ENCODE results near the gene ZFHX3. TPM values are rescaled to one million over a fixed set of nuclear protein-coding genes. Genes with fewer than 3 reads are reported as not detected.

ZFHX3 gene
- polyA plus RNA-seq, 1 donor from 2014 or later: 26.4 TPM

DNA sequence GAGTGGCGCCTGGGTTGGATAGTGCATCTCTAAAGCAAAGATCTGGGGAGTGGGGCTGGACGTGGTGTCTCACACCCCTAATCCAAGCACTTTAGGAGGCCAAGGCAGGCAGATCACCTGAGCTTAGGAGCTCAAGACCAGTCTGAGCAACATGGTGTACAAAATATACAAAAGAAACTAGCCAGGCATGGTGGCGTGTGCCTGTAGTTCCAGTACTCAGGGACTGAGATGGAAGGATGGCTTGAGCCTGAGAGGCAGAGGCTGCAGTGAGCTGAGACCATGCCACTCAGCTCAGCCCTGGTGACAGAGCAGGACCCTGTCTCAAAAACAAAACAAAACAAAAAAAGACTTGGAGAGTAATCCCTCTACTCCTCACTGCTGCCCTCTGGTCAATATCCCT lies 96.0 kb downstream of the ZFHX3 start:
- Histone ChIP-seq H3K4me2 (ENCODE audit: low read length) (no peak overlapping the region), H3K9me3 (ENCODE audit: low read length) (no peaks in the 10 kb centered on the region), H3F3A (ENCODE audit: insufficient read depth, low read length, poor library complexity, severe bottlenecking) (peaks cover 3% of the 10 kb centered on the region), H3K27ac (ENCODE audit: low read length) (no peak overlapping the region), H3K27me3 (ENCODE audit: insufficient read depth, low read depth, low read length) (no peaks in the 10 kb centered on the region), H2AFZ (ENCODE audit: low read depth, low read length) (no peak overlapping the region), H3K36me3 (ENCODE audit: insufficient read depth, low read length) (peaks cover 38% of the 10 kb centered on the region), H3K9me2 (ENCODE audit: insufficient read depth, low read length) (no peaks in the 10 kb centered on the region), H3K9ac (ENCODE audit: low read length) (no peak overlapping the region), H3K4me3 (ENCODE audit: low read length) (no peak overlapping the region), H3K79me2 (replicated peaks; ENCODE audit: insufficient read depth, low read length) (peaks cover 98% of the 10 kb centered on the region), H4K20me1 (ENCODE audit: insufficient read depth) (peaks cover 96% of the 10 kb centered on the region)
- TF ChIP-seq, protein P1, sequence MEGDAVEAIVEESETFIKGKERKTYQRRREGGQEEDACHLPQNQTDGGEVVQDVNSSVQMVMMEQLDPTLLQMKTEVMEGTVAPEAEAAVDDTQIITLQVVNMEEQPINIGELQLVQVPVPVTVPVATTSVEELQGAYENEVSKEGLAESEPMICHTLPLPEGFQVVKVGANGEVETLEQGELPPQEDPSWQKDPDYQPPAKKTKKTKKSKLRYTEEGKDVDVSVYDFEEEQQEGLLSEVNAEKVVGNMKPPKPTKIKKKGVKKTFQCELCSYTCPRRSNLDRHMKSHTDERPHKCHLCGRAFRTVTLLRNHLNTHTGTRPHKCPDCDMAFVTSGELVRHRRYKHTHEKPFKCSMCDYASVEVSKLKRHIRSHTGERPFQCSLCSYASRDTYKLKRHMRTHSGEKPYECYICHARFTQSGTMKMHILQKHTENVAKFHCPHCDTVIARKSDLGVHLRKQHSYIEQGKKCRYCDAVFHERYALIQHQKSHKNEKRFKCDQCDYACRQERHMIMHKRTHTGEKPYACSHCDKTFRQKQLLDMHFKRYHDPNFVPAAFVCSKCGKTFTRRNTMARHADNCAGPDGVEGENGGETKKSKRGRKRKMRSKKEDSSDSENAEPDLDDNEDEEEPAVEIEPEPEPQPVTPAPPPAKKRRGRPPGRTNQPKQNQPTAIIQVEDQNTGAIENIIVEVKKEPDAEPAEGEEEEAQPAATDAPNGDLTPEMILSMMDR (IDR thresholded peaks at IDR 0.05; ENCODE audit: poor library complexity, severe bottlenecking): no peak
- TF ChIP-seq, protein P2, sequence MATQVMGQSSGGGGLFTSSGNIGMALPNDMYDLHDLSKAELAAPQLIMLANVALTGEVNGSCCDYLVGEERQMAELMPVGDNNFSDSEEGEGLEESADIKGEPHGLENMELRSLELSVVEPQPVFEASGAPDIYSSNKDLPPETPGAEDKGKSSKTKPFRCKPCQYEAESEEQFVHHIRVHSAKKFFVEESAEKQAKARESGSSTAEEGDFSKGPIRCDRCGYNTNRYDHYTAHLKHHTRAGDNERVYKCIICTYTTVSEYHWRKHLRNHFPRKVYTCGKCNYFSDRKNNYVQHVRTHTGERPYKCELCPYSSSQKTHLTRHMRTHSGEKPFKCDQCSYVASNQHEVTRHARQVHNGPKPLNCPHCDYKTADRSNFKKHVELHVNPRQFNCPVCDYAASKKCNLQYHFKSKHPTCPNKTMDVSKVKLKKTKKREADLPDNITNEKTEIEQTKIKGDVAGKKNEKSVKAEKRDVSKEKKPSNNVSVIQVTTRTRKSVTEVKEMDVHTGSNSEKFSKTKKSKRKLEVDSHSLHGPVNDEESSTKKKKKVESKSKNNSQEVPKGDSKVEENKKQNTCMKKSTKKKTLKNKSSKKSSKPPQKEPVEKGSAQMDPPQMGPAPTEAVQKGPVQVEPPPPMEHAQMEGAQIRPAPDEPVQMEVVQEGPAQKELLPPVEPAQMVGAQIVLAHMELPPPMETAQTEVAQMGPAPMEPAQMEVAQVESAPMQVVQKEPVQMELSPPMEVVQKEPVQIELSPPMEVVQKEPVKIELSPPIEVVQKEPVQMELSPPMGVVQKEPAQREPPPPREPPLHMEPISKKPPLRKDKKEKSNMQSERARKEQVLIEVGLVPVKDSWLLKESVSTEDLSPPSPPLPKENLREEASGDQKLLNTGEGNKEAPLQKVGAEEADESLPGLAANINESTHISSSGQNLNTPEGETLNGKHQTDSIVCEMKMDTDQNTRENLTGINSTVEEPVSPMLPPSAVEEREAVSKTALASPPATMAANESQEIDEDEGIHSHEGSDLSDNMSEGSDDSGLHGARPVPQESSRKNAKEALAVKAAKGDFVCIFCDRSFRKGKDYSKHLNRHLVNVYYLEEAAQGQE (IDR thresholded peaks at IDR 0.05; ENCODE audit: borderline replicate concordance): no peak
- TF ChIP-seq RAD21 (conservative IDR thresholded peaks at IDR 0.05): no peak
- no peak for TF ChIP-seq TAF1 (IDR thresholded peaks at IDR 0.05; ENCODE audit: low read depth)
- no peak for TF ChIP-seq POLR2AphosphoS5 (IDR thresholded peaks at IDR 0.05)
- TF ChIP-seq EZH2 (IDR thresholded peaks at IDR 0.05; ENCODE audit: borderline replicate concordance, insufficient read depth, low read length, poor library complexity, severe bottlenecking): no peak
- no peak for TF ChIP-seq MXI1 (conservative IDR thresholded peaks at IDR 0.05; ENCODE audit: poor library complexity, severe bottlenecking)
- no peak for TF ChIP-seq EP300 (conservative IDR thresholded peaks at IDR 0.05; ENCODE audit: poor library complexity, severe bottlenecking)
- no peak for TF ChIP-seq SMC3 (conservative IDR thresholded peaks at IDR 0.05; ENCODE audit: poor library complexity)

DNA sequence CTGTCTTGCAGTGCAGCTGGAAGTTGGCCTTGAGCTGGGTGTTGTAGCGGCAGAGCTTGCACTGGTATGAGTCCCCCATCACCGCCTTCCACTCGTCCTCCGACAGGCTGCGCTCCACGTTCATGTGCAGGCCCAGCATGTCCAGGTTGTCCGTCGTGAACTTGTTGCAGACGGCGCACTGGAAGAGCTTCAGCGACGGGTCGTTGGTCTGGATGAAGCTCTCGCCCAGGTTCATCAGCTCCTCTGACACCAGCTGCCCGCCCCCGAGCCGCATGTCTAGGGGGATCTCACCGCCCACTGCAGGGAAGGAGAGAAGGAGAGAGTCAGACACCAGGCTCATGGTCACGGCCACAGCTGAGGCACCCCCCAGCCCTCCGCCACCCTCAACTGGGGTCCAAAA lies 97.3 kb downstream of the ZFHX3 start:
- peaks cover 98% of the 10 kb centered on the region for H3K79me2 ChIP-seq (replicated peaks; ENCODE audit: insufficient read depth, low read length)
- no peak for TF ChIP-seq TAF1 (IDR thresholded peaks at IDR 0.05; ENCODE audit: low read depth)
- TF ChIP-seq POLR2AphosphoS5 (IDR thresholded peaks at IDR 0.05): peak; percentile 23
- TF ChIP-seq, protein P2 (IDR thresholded peaks at IDR 0.05; ENCODE audit: borderline replicate concordance): no peak
- no peak for TF ChIP-seq RAD21 (conservative IDR thresholded peaks at IDR 0.05)
- no peak for TF ChIP-seq EP300 (conservative IDR thresholded peaks at IDR 0.05; ENCODE audit: poor library complexity, severe bottlenecking)
- TF ChIP-seq MXI1 (conservative IDR thresholded peaks at IDR 0.05; ENCODE audit: poor library complexity, severe bottlenecking): no peak
- TF ChIP-seq EZH2 (IDR thresholded peaks at IDR 0.05; ENCODE audit: borderline replicate concordance, insufficient read depth, low read length, poor library complexity, severe bottlenecking): no peak
- TF ChIP-seq, protein P1 (IDR thresholded peaks at IDR 0.05; ENCODE audit: poor library complexity, severe bottlenecking): no peak
- H4K20me1 ChIP-seq (ENCODE audit: insufficient read depth): peaks cover 96% of the 10 kb centered on the region

More for the DNA sequence above, 97.3 kb downstream of the ZFHX3 start:
- H3F3A ChIP-seq (ENCODE audit: insufficient read depth, low read length, poor library complexity, severe bottlenecking): peaks cover 3% of the 10 kb centered on the region
- H3K4me2 ChIP-seq (ENCODE audit: low read length): no peak overlapping the region
- no peak overlapping the region for H3K9ac ChIP-seq (ENCODE audit: low read length)
- H3K27ac ChIP-seq (ENCODE audit: low read length): no peak overlapping the region
- no peaks in the 10 kb centered on the region for H3K9me3 ChIP-seq (ENCODE audit: low read length)
- no peak overlapping the region for H2AFZ ChIP-seq (ENCODE audit: low read depth, low read length)
- no peak overlapping the region for H3K4me3 ChIP-seq (ENCODE audit: low read length)
- H3K27me3 ChIP-seq (ENCODE audit: insufficient read depth, low read depth, low read length): no peaks in the 10 kb centered on the region
- peaks cover 26% of the 10 kb centered on the region for H3K36me3 ChIP-seq (ENCODE audit: insufficient read depth, low read length)
- H3K9me2 ChIP-seq (ENCODE audit: insufficient read depth, low read length): no peaks in the 10 kb centered on the region

Data from neural cell (in vitro differentiated cells).